Motor neuron (in vitro differentiated cells): Measurements from ENCODE around the gene HSF2. TPM values are rescaled to one million over a fixed set of nuclear protein-coding genes. Genes with fewer than 3 reads are reported as not detected.
A peak's percentile ranks its signal among the peaks of the same experiment; 100 is the strongest.

Experiments used
- ATAC-seq, 8 experiments: fragments of 200-7000 bp; cut with Tn5 transposase; replicated peaks in 6 of 8; 2 replicates each; pipeline ENCODE4 v1.8.0; 2021; ENCODE audit warnings: mild to moderate bottlenecking in 8 of 8, moderate library complexity in 8 of 8
- H3K27ac ChIP-seq, 2 donors: fragments of 250-450 bp; sonication (Bioruptor Pico); 2 replicates each; pipeline ENCODE4 v1.9.0; 2021; ENCODE audit warnings: antibody characterized with exemption in 2 of 2, mild to moderate bottlenecking in 2 of 2, moderate library complexity in 1 of 2
- H3K4me1 ChIP-seq, 2 donors: fragments of 250-450 bp; sonication (Bioruptor Pico); replicated peaks in 1 of 2; 2 replicates each; pipeline ENCODE4 v1.6.1; 2021; ENCODE audit warnings: antibody characterized with exemption in 2 of 2, mild to moderate bottlenecking in 2 of 2, moderate library complexity in 1 of 2
- H3K4me3 ChIP-seq, 5 donors: fragments of 250-450 bp; sonication (Bioruptor Pico); 2 replicates each; pipeline ENCODE4 v1.9.0; 2021; ENCODE audit warnings: antibody characterized with exemption in 5 of 5, mild to moderate bottlenecking in 5 of 5, moderate library complexity in 4 of 5
- WGBS, 10 experiments: fragments of 450-650 bp; shearing (Covaris generic); methylation state at CpG; one replicate each; pipeline ENCODE4 v1.0.0; 2022; 5-methylcytosine and 5-hydroxymethylcytosine counted together
- in situ Hi-C, 9 experiments: fragments of 400-800 bp; cut with MboI; loops; one replicate each; pipeline ENCODE4 v1.15.0; 2021; ENCODE audit warnings: low sequenced_read_pairs in 9 of 9, low pct_unique_long_range_greater_than_20kb in 2 of 9; ENCODE audit not compliant: unreplicated experiment in 9 of 9
- total RNA-seq, 8 experiments: library from RNA; unstranded; fragments of 300-600 nt; gene quantifications; 2 replicates each; pipeline versions ENCODE4 v1.2.3 to v1.2.4, GENCODE V29; 2022

The HSF2 gene
- total RNA-seq, 8 experiments from 2014 or later, result 13.6 to 47.5 (median 37.4) TPM

DNA sequence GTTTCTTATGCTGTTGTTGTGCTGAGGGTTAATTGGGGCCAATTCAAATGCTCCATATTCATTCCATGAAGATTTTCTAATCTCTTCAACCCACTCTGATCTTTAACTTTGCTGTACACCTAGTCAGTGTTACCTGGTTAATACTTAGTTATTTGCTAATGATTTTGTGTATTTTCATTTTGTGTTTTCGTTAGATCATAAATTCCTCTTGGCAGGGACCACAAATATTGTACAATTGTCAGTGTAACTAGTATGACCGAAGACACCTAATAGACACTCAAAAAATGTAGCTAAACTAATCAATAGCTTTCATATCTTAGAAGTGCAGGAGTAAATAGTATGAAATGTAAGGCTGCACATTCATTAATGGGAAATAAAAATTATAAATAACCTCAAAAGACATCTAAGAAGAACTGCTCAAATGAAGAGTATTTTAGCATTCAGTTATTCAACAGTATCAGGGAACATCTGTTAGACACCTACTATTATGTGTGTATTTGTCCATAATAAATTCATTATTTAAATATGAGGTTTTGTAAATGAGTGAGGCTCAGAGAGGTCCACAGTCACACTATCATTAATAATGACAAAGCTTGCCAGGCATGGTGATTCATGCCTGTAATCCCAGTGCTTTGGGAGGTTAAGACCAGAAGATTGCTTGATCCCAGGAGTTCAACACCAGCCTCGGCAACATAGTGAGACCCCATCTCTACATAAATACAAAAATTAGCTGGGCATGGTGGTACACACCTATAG lies 13.4 kb upstream of the HSF2 start:
- H3K27ac ChIP-seq, result no peak overlapping the region
- ATAC-seq, result peak in 3 of 8 experiments; percentile 52 to 91 (median 81)
- WGBS, 10 experiments, result 11 to 100% (median 86%) methylated on average over 1 to 3 of the region's 3 CpGs
- in situ Hi-C loops, result no loop called here
- H3K4me3 ChIP-seq, result no peak overlapping the region
- peaks cover 14 to 15% of the 10 kb centered on the region in 2 donors for H3K4me1 ChIP-seq

DNA sequence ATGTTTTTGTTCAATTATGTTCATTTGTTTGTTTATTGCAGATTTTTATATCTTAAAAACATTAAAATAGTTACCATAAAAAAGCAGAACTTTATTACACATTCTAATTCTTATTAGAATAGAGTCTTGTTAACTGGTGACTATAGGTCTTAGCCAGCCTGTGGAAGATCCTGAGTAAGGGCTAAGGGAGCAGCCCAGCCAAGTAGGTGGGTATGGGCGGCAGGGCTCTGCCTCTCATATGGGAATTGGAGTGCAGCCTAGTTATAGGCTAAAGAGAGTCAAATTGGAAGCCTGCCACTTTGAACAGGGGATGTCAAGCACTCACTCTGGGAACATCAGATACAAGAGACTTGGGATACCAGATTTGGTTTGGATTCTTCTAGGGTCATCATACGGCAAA lies 10.5 kb upstream of the HSF2 start:
- Histone ChIP-seq H3K4me1 (peaks cover 5 to 7% of the 10 kb centered on the region in 2 donors), H3K4me3 (no peak overlapping the region), H3K27ac (no peak overlapping the region)
- in situ Hi-C loops, result no loop called here
- 50 to 100% (median 77%) methylated on average over 1 to 2 of the region's 2 CpGs; no CpG with 5 or more reads in 4 of the 10 experiments for WGBS, 10 experiments
- ATAC-seq, result peak in 1 of 8 experiments; percentile 42

DNA sequence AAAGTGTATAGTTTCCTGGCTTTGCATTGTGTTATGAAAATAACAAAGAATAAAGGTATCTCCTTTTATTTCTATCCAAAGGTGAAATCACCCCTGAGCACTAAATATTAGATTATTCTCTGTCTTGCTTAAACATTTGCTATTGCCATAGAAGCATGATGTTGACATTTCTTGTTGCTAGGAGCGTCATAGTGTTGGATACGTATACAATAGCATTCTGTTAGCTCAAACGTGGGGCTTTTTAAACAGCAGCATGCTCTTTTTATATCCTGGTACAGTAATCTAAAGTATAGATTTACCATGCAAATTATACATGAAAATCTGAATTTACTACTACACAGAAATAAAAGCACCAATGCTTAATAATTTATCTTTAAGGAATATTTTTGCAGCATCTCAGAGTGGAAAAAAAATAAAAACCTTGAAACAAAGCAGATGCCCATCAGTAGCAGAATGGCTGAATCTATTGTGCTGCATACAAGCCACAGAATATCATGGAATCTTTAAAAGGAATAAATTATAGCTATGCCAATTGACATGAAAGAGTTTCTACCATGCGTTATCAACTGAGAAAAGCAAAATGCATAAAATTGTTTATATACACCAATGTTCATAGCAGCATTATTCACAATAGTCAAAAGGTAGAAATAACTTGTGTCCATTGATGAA lies 9.6 kb upstream of the HSF2 start:
- H3K4me3 ChIP-seq, result no peak overlapping the region
- ATAC-seq, result peak in 3 of 8 experiments; percentile 36 to 89 (median 61)
- H3K4me1 ChIP-seq, result peaks cover 5 to 9% of the 10 kb centered on the region in 2 donors
- WGBS, 10 experiments, result 33 to 100% (median 59%) methylated on average over 1 to 4 of the region's 4 CpGs
- in situ Hi-C loops, result no loop called here
- H3K27ac ChIP-seq, result no peak overlapping the region

DNA sequence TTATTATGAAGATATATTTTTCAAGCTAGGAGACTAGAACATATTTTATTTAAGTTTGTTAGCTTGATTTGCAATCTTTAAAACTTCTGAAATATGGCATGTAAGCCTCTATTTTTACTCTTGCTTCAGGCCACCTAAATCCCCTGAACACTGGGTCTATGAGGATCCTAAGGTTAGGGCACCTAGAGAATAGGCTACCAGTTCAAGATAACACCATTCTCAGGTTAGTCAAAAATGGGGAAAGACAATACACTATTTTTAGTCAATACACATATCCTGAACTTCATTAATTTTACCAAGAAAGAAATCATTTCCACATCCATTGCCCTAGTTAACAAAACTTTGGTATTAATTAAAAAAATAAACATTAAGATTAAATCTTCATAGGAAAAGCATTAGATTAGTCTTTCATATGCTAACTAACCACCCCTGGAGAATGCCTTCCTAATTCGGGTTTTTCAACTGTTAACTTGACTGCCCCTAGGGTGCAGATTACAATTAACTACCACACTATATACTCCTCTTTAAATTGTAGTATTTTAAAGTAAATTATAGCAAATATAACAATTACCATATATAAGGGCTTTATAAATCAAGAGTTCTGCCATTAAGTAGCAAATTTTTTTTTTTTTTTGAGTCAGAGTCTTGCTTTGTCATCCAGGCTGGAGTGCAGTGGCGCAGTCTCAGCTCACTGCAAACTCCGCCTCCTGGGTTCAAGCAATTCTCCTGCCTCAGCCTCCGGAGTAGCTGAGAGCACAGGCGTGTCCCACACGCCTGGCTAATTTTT lies 6.7 kb upstream of the HSF2 start:
- WGBS, 10 experiments, result 10 to 100% (median 57%) methylated on average over 1 to 6 of the region's 6 CpGs; no CpG with 5 or more reads in 1 of the 10 experiments

DNA sequence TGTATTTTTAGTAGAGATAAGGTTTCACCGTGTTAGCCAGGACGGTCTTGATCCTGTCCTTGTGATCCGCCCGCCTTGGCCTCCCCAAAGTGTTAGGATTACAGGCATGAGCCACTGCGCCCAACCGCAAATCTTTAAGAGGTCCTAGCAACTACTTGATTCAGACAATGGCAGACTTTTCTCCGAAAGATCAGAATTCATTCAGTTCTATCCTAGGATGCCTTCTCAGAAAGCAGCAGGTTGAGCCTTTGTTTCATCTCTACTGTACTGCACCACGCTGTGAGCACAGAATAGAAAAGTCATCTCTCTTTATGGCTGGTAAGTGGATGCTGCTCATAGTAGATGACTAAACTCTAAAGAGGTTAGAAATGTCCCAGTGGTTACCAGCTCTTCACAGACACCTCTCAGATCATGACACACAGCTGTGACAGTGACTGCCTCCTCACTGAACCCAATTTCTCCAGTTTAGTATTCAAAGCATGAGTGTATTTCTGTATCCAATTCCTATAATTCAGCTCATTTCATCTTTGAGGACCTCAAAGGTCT lies 6.0 kb upstream of the HSF2 start:
- WGBS, 10 experiments, result 14 to 75% (median 57%) methylated on average over 1 to 8 of the region's 8 CpGs; no CpG with 5 or more reads in 1 of the 10 experiments
- no peak overlapping the region for H3K4me3 ChIP-seq
- in situ Hi-C loops, result no loop called here
- ATAC-seq, result peak in 1 of 8 experiments; percentile 22
- peaks cover 5 to 9% of the 10 kb centered on the region in 2 donors for H3K4me1 ChIP-seq
- no peak overlapping the region for H3K27ac ChIP-seq

More for the DNA sequence above, 6.7 kb upstream of the HSF2 start:
- peaks cover 5 to 9% of the 10 kb centered on the region in 2 donors for H3K4me1 ChIP-seq
- ATAC-seq, result no peak
- in situ Hi-C loops, result no loop called here
- H3K4me3 ChIP-seq, result no peak overlapping the region
- H3K27ac ChIP-seq, result no peak overlapping the region

DNA sequence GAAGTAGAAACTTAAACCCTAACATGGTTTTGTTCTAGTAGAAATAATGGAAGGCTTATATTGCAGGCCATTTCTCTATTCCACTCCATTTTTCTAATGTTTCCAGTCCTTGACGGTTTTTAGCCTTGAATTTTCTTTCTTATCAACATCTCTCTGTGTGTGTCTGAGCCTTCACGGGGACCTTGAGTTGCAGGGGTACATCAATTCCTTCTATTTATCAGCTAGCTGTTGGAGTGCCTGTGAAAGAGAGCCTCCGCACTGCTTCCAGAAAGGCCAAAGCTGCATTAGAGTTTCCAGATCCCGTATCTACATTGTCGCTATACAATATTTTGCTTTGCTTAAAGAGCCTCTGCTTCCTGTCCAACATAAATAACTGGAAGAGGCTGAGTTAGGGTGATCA lies 5.4 kb upstream of the HSF2 start:
- H3K4me1 ChIP-seq, result peaks cover 9% of the 10 kb centered on the region in 2 donors
- H3K4me3 ChIP-seq, result no peak overlapping the region
- no peak for ATAC-seq
- H3K27ac ChIP-seq, result no peak overlapping the region
- in situ Hi-C loops, result no loop called here
- 82 to 100% (median 90%) methylated on average over 1 to 5 of the region's 5 CpGs; no CpG with 5 or more reads in 2 of the 10 experiments for WGBS, 10 experiments

DNA sequence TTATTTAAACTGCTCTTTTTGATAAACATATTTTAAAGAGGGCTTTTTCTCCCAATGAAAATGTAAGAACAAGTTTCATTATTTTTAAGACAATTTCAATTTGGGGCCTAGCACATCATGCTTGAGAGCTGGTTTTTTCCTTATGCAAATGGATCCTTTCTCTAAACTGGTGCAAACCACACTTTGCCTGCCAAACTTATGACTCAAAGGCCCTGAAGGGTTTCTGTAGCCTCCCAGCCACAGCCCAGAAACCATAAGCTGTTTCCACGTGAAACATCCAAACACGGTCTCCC lies 451 bp upstream of the HSF2 start:
- in situ Hi-C loops, result no loop called here
- whole genome bisulfite sequencing, 10 experiments, result 0% methylated on average over 1 to 2 of the region's 2 CpGs; no CpG with 5 or more reads in 7 of the 10 experiments
- ATAC-seq, result no peak

DNA sequence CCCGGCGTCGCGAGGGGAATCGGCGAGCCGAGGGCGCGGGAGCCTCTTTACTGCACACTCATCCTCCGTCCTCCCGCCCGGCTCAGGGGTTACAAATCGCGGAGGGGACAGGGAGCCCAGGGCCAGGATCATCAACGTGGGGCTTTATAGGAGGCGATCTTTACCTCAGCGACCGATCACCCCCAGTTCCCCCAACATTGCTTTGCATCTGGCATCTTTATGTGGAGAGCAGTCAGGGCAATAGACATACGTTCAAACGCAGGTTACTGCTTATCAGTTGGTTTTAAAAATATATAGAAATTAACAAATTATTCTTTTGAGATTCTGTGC lies 634 bp downstream of the HSF2 start:
- WGBS, 10 experiments, result 0 to 1% (median 0%) methylated on average over 1 to 12 of the region's 20 CpGs; no CpG with 5 or more reads in 6 of the 10 experiments
- peaks cover 10 to 12% of the 10 kb centered on the region in 2 donors for H3K4me1 ChIP-seq
- in situ Hi-C loops, result no loop called here
- no peak for ATAC-seq
- H3K4me3 ChIP-seq, result peak overlapping the region; percentile 79 to 98 (median 97)
- peak overlapping the region; percentile 85 to 91 for H3K27ac ChIP-seq

More for the DNA sequence above, 451 bp upstream of the HSF2 start:
- Histone ChIP-seq H3K4me3 (peak overlapping the region; percentile 16 to 97 (median 29)), H3K4me1 (peaks cover 12% of the 10 kb centered on the region in 2 donors), H3K27ac (peak overlapping the region in 1 of 2 donors; percentile 59)

DNA sequence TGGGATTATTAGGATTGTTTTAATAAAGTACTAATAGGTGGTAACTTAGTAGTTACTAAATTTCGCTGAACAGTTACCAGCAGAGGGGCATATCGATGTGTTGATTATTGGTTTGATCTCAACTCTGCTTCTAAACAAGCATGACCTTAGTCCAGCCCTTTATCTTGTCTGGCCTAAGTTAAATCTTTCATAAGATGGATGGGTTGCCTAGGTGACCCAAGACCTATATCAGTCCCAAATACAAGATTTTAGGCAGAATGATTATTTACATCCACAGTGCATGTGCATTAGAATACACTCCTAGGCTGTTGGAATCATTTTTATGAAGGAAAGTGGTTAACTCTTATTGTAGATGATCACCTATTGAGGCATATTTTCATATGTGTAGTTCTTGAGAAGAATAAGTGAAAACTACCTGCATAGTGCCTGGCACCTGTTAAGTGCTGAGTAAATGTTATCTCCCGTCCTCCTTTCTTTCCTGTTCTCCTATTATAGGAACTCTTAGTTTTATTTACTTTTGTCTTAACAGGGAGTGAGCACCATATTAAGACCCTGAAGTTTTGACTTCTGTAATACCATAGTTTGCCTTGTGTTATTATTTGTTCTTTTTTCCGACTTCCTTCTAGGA lies 1.1 kb downstream of the HSF2 start:
- 3 to 93% (median 39%) methylated on average over 2 to 4 of the region's 4 CpGs; no CpG with 5 or more reads in 1 of the 10 experiments for WGBS, 10 experiments
- no peak for ATAC-seq
- Histone ChIP-seq H3K27ac (no peak overlapping the region), H3K4me3 (peak overlapping the region; percentile 79 to 98 (median 97)), H3K4me1 (peaks cover 10 to 12% of the 10 kb centered on the region in 2 donors)
- in situ Hi-C loops, result no loop called here

DNA sequence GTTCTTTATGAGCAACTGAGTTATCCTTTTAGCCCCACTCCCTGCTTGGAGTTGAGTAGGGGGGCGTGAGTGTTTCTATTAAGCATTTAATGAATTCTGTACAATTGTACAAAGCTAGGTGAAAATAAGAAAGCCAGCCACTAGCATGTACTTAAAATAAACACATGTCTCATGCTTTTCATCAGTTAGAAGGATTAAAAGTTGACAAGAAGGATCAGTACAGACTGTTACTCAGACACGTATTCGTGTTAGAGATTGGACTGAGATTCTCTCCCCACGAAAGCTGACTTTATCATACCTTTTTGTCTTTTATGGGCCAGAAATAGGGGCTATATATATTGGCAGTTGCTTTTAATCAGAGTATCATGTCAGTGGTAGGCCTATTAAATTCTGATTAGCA lies 1.7 kb downstream of the HSF2 start:
- 43 to 96% (median 64%) methylated on average over 1 to 4 of the region's 4 CpGs; no CpG with 5 or more reads in 1 of the 10 experiments for WGBS, 10 experiments
- H3K27ac ChIP-seq, result no peak overlapping the region
- no peak for ATAC-seq
- peaks cover 10 to 12% of the 10 kb centered on the region in 2 donors for H3K4me1 ChIP-seq
- H3K4me3 ChIP-seq, result peak overlapping the region; percentile 79 to 98 (median 97)
- in situ Hi-C loops, result no loop called here

DNA sequence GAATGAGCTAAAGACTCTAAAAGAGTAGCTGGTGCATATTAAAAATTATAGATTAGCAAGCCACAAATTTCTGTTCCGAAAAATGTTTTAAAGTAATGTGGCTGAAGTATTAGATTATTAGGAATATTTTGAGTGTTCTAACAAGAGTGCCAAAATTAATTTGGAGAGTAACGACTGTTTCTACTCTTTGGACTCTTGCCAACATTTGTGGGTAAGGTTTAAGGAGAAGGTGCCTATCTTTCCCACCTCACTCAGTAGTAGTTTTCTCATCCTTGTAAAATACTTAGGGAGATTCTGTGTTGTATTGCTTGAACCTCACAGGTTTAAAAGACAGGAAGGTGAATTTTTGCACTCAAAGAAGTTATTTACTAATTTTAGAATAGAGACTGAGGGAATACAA lies 5.0 kb downstream of the HSF2 start:
- no peak for ATAC-seq
- H3K4me3 ChIP-seq, result no peak overlapping the region
- in situ Hi-C loops, result no loop called here
- H3K4me1 ChIP-seq, result peaks cover 7 to 10% of the 10 kb centered on the region in 2 donors
- WGBS, 10 experiments, result 75 to 100% (median 92%) methylated on average over 1 to 2 of the region's 2 CpGs; no CpG with 5 or more reads in 2 of the 10 experiments
- H3K27ac ChIP-seq, result no peak overlapping the region

DNA sequence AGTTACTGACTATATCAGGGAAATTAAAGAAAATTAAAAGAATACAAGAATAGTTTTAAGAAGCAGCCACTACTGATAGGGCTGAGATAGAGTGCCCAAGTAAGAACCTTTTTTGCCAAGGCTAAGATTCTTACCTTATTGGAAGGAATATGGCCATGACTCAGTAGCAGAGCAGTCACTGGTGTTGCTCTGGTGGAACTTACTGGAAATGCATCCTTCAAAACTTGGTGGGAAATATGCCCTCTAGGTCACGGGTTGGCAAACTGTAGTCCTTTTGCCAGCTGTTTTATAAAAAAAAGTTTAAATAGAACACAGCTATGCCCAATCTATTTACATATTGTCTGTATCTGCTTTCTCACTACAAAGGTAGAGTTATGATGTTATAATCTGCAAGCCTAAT lies 6.0 kb downstream of the HSF2 start:
- peak in 3 of 8 experiments; percentile 23 to 51 (median 43) for ATAC-seq
- Histone ChIP-seq H3K4me1 (peaks cover 7 to 10% of the 10 kb centered on the region in 2 donors), H3K4me3 (no peak overlapping the region), H3K27ac (no peak overlapping the region)
- in situ Hi-C loops, result no loop called here
- 60 to 100% (median 100%) methylated on average over 1 of the region's 1 CpG; no CpG with 5 or more reads in 1 of the 10 experiments for WGBS, 10 experiments
